GM04504 (cell line): ENCODE measurements around the gene IGDCC3.
A peak's percentile ranks its signal among the peaks of the same experiment; 100 is the strongest.

Experiments
- DNase-seq: peaks from one replicate; pipeline ENCODE4 v3.0.0-alpha.2; 2012; ENCODE audit warnings: low read depth

The IGDCC3 gene

DNA sequence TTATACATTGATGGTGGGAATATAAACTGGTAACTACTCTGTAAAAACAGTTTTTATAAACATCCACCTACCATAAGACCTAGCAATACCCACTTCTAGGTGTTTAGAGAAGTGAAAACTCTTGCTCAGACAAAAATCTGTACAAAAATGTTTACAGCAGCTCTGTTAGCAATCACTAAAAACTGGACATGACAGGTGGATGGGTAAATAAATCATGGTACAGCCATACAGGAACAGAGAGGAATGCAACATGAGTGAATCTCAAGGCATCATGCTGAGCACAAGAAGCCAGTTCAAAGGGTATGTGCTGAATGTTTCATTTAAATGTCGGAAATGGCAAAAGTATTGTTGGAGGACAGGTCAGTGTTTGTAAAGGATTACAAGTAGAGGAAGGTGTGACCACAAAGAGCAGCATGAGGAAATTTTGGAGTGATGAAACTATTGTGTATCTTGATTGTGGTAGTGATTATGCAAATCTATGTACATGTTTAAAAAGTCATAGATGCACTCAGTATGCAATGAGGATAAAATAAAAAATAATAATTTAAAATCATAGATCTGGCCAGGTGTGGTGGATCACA is 84.8 kb downstream of the IGDCC3 start:
- DNase-seq = no peak

DNA sequence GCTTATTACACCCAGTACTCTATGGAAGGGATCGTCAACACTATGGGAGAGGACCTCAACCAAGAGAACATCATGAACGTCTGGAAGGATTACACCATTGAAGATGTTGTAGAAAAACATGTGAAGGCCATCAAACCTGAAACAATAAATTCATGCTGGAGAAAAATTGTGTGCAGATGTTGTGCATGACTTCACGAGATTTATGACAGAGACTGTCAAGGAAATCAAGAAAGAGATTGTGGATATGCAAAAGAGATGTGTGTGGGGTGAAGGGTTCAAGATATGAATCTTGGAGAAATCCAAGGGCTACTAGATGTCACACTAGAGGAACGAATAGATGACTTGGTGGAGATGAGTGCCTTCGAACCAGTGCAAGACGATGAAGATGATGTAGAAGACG is 87.6 kb downstream of the IGDCC3 start:
- DNase-seq = no peak

DNA sequence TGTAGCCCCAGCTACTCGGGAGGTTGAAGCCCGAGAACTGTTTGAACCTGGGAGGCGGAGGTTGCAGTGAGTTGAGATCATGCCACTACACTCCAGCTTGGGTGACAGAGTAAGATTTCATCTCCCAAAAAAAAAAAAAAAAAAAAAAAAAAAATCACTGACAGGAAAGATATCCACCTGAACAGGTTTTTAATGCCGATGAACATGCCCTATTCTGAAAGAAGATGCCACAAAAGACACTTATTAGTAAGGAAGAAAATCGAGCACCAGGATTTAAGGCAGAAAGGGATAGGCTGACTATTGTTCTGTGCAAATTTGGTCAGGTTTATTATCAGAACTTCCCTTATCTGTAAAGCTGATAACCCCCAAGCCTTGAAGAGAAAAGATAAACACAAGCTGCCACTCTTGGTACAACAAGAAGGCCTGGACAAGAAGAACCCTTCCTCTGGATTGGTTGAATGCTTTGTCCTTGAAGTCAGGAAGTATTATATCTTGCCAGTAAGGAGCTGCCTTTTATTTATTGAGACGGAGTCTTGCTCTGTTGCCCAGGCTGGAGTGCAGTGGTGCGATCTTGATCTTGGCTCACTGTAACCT is 88.4 kb downstream of the IGDCC3 start:
- no peak for DNase-seq

DNA sequence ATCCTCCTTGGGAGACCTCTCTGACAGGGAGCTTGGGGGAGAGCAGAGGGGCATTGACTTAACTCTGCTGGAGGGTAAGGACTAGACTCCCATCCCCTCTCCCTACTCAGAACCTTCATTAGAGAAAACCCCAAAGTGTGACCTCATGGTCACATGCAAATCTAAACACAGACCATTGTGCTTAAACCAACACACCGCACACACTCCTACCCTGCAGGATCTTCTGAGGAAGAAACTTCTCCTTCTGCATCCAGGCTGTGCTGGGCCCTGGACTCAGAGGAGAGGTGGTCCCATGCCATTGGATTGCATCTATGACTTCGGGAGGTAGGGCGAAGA is 90.3 kb downstream of the IGDCC3 start:
- no peak for DNase-seq

DNA sequence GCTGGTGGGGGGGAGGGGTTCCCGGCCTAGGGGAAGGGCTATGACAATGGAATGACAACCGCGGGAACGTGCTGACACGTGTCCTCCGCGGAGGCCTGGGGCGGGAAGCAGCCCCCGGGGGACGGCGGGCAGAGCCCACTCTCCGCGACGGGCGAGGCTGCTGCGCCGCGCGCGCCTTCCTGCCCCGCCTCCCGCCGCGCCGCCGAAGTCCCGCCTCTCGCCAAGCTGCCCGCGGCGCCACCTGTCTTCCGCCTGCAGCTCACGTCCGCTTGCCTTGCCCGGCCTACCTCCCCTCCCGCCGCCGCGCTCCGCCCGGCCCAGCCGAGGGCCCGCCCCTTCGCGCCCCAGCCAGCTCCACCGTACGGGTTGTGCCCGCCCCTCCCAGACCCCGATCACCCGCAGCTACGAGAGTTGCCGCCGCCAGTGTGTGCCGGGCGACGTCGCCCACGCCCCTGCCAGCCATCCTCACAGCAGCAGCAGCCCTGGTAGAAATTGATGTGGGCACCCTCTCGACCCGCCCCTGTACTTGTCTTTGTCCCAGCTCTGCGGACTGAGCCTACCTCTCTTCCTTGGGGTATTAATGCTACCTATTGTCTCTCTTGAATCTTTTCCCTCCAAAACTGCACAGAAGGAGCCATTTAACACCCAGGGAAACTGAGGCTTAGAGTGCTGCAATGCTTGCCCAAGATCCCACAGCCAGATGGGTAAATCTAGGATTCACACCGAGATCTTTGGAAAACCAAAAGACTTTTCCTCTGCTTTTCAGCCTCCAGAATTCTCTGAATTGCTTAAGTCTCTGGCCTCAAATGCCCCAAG is 90.9 kb downstream of the IGDCC3 start, which contains the start of gene PARP16:
TSS of gene PARP16 (minus strand) at position 180 of the 816 bp plus-strand sequence. CDS start 457 bp downstream, outside the sequence.
- DNase-seq = peak; percentile 46

DNA sequence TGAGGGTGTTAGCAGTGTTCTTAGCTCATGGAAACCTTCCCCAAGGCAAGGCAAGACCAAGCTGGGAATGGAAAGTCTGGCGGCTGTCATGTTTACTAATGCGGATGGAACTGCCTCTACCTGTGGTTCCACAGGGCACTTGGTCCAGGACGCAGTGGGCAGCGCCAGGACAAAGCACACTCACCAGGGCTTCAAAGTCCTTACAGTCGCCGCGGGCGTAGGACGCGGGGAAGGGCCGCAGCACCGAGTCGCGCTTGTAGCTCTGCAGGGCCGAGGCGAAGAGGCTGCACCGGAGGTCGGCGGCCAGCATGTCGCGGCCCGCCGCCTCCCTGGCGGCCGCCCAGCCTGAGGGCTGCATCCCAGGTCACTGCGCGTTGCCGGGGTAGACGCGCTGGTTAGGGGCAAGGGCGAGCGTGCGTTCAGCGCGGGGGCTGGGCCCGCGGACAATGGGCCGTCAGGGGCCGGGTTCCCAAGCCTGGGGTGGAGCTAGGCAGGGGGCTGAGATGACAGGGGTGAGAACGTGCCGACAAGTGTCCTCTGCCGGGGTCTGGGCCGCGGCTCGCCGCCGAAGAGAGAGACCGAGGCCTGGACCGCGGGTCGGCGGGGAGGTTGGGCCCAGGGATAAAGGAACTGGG is 91.6 kb downstream of the IGDCC3 start:
- DNase-seq = no peak

DNA sequence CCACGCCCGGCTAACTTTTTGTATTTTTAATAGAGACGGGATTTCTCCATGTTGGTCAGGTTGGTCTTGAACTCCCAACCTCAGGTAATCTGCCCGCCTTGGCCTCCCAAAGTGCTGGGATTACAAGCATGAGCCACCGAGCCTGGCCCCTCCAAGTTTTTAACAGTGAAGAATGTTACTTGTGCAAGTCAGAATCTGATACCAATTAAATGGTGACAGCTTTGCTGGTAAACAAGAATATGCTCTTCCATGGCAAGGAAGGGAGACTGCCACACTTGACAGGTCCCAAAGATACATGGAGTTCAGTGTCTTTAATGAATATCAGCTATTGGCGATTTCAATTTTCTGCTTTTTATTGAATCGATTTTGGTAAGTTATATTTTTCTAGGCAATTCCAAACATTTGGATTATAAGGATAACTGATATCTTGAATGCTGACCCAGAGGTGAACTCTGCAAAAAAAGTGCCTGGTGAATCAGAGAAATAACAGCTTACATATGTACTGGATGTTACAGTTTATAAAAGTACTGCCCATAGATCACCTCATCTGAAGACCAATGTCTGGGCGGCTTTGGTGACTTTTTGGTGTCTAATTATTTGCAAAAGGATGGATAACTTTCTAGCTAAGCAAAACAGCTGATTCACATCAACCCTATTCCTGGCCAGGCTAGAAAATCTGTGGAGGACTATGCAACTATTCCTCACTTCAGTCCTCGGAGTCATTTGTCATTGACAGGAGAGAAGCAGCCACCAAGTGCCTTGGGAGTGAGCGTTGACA is 92.3 kb downstream of the IGDCC3 start:
- no peak for DNase-seq

DNA sequence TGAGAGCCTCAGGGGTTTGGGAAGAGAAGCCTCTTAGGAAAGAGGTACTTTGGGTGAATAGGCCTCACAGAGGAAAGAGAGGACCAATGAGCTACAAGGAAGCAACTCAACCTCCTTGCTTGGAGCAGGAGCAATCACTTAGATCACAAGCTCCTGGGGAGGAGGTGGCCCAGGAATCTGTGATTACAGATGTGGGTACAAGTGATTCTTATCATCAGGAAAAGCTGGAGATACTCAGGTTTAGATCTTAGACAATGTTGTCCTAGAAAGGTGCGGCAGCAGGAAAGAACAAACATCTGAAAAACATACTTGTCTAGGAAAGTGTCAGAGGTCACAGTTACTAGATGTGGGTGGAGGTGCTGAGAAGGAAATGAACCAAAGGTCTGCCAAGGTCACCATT is 99.3 kb downstream of the IGDCC3 start:
- DNase-seq = no peak
